Measurements from ENCODE around the gene FAM118A.
"Not testable (repeated sequence)": the region's sequence is repeated elsewhere in the genome, so short reads cannot be mapped to it uniquely, and the experiment has no call there.

The FAM118A gene

DNA sequence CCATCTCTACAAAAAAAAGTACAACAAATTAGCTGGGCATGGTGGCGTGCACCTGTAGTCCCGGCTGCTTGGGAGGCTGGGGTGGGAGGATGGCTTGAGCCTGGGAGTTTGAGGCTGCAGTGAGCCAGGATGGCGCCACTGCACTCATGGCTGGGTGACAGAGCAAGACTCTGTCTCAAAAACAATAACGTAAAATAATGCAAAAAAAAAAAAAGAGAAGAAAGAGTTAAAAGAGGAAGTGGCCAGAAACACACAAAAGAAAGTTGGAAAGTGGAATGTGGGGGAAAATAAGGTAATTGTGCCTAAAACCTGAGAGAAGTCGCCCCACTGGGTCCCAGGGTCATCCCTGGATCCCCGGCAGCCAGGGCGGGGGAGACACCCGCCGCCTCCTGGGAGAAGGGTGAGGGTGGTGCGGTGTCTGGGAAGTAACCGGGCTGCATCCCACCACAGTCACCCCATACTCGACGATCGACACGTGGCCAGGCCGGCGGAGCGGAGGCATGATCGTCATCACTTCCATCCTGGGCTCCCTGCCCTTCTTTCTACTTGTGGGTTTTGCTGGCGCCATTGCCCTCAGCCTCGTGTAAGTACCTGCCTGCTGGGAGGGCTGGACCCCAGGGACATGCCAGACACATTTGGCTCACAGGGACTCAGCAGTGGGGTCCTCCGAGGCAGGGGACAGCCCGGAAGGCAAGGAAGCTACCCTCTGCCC is 16.8 kb upstream of the FAM118A start:
- no peak for TF ChIP-seq ZNF274 (IDR thresholded peaks at IDR 0.05; ENCODE audit: low read depth, low read length)
- no peak overlapping the region for H3K4me3 ChIP-seq (ENCODE audit: low read length)

GRCh38 chr22:45294030-45294429 is 15.7 kb upstream of the FAM118A start:
- no peak for TF ChIP-seq ZNF274 (IDR thresholded peaks at IDR 0.05; ENCODE audit: low read depth, low read length)
- no peak overlapping the region for H3K4me3 ChIP-seq (ENCODE audit: low read length)

DNA sequence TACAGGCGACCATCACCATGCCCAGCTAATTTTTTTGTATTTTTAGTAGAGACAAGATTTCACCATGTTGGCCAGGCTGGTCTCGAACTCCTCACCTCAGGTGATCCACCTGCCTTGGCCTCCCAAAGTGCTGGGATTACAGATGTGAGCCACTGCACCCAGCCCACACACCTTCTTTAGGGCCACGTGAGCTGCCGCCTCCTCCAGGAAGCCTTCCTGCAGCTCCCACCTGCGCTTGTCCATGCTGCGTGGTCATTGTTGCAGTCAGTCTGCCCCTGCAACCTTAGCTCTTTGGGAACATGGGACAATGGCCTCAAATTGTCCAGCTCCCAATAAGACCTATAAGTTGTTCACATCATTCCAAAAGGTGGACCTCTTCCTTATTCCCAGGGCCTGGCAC is 14.7 kb upstream of the FAM118A start:
- H3K4me3 ChIP-seq (ENCODE audit: low read length): not testable (repeated sequence)

DNA sequence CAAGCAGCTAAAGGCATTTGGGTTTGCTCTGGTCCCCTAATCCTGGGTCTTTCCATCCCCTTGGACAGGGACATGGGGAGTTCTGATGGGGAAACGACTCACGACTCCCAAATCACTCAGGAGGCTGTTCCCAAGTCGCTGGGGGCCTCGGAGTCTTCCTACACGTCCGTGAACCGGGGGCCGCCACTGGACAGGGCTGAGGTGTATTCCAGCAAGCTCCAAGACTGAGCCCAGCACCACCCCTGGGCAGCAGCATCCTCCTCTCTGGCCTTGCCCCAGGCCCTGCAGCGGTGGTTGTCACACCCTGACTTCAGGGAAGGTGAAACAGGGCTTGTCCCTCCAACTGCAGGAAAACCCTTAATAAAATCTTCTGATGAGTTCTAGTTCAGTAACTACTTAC is 14.2 kb upstream of the FAM118A start:
- no peak overlapping the region for H3K4me3 ChIP-seq (ENCODE audit: low read length)
- no peak for TF ChIP-seq ZNF274 (IDR thresholded peaks at IDR 0.05; ENCODE audit: low read depth, low read length)

DNA sequence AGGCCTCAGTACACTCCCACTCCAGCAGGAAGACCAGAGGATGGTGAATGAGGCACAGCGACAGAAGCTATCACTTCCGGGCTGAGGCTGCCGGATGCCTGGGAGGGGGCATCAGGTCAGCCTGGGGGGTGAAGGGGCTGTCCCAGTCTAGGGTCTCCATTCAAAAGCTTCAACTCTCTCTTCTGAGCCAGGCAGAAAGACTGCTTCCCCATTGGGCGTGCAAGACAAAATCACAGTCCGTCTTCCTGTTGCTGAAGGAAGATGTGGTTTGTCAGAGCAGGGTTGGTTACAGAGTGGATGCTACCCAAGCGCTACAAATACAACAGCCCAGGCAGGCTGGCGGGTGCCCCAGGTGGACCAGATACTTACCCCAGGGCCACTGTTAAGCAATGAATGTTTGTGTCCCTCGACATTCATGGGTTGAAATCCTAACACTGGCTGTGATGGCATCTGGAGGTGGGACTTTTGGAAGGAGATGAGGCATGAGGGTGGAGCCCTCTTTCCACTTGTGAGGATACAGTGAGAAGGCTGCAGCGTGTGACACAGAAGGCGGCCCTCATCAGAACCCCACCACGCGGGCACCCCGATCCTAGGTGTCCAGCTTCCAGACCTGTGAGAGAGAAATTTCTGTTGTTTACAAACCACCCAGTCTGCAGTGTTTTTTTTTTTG is 13.0 kb upstream of the FAM118A start:
- TF ChIP-seq ZNF274 (IDR thresholded peaks at IDR 0.05; ENCODE audit: low read depth, low read length): no peak

GRCh38 chr22:45298934-45299505 is 10.7 kb upstream of the FAM118A start:
- no peak for TF ChIP-seq ZNF274 (IDR thresholded peaks at IDR 0.05; ENCODE audit: low read depth, low read length)
- H3K4me3 ChIP-seq (ENCODE audit: low read length): no peak overlapping the region

More for the DNA sequence above, 13.0 kb upstream of the FAM118A start:
- no peak overlapping the region for H3K4me3 ChIP-seq (ENCODE audit: low read length)

- H3K4me3 ChIP-seq (ENCODE audit: low read length): no peak overlapping the region
- TF ChIP-seq ZNF274 (IDR thresholded peaks at IDR 0.05; ENCODE audit: low read depth, low read length): no peak
Measured at GRCh38 chr22:45302751-45303150, 7.0 kb upstream of the FAM118A start.

- no peak for TF ChIP-seq ZNF274 (IDR thresholded peaks at IDR 0.05; ENCODE audit: low read depth, low read length)
- H3K4me3 ChIP-seq (ENCODE audit: low read length): no peak overlapping the region
Measured at GRCh38 chr22:45303181-45303580, 6.6 kb upstream of the FAM118A start.

GRCh38 chr22:45304971-45305370 is 4.8 kb upstream of the FAM118A start:
- TF ChIP-seq ZNF274 (IDR thresholded peaks at IDR 0.05; ENCODE audit: low read depth, low read length): no peak
- H3K4me3 ChIP-seq (ENCODE audit: low read length): no peak overlapping the region

DNA sequence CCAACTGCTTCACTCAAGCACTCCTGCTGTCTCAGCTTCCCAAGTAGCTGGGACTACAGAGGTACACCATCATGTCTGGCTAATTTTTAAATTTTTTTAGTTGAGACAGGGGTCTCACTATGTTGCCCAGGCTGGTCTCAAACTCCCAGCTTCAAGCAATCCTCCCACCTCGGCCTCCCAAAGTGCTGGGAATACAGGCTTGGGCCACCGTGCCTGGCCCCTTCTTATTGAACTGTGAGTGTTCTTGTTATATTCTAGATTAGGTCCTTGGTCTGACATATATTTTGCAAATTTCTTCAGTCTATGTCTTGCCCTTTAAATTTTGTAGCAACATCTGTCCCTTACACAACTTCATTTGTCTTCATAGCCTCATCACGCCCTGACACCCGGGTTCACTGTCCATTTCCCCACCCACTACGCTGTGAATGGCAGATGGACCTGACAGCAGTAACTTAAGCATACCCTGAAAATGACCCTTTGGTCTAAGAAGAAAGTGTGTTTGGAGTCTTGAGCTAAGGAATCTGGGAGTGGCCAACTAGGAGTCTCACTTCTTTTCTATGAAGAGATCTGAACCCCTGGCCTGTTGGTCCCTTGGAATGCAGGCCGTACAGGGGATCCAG is 4.2 kb upstream of the FAM118A start:
- no peak for TF ChIP-seq ZNF274 (IDR thresholded peaks at IDR 0.05; ENCODE audit: low read depth, low read length)
- H3K4me3 ChIP-seq (ENCODE audit: low read length): no peak overlapping the region

GRCh38 chr22:45306139-45306538 is 3.6 kb upstream of the FAM118A start:
- H3K4me3 ChIP-seq (ENCODE audit: low read length): no peak overlapping the region
- TF ChIP-seq ZNF274 (IDR thresholded peaks at IDR 0.05; ENCODE audit: low read depth, low read length): no peak

GRCh38 chr22:45308391-45308956 is 1.3 kb upstream of the FAM118A start:
- no peak overlapping the region; the same call in 1 of the 2 replicates for H3K4me3 ChIP-seq (ENCODE audit: low read length)
- TF ChIP-seq ZNF274 (IDR thresholded peaks at IDR 0.05; ENCODE audit: low read depth, low read length): no peak

DNA sequence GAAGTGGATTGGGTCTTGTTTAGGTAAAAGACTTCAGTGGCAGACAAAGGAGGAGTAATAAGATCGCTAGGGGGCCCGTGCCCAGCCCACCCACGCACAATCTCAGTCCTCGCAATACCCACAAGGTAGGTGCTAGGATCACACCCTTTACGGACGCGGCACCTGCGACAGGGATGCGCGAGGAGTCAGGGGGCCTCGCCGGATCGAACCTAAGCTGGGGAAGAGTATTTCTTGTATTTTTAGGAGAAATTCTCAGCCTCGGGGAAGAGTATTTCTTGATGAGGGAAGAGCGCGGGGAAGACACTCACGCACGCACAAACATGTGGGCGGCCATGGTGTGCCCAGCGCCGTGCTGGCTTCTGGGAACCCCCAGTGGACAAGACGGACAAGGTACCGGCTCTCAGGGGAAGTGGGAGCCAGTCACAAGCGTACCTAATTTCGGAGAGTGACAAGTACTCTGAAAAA is 745 bp upstream of the FAM118A start:
- H3K4me3 ChIP-seq (ENCODE audit: low read length): peak overlapping the region; percentile 60; the same call in 1 of the 2 replicates
- TF ChIP-seq ZNF274 (IDR thresholded peaks at IDR 0.05; ENCODE audit: low read depth, low read length): no peak

- no peak for TF ChIP-seq ZNF274 (IDR thresholded peaks at IDR 0.05; ENCODE audit: low read depth, low read length)
- peak overlapping the region; percentile 84 for H3K4me3 ChIP-seq (ENCODE audit: low read length)
Measured at GRCh38 chr22:45310331-45310976, 720 bp downstream of the FAM118A start.

All from GM08714 (cell line).